ENCODE measurements around the gene INPP5F.
"Not testable (repeated sequence)": the region's sequence is repeated elsewhere in the genome, so short reads cannot be mapped to it uniquely, and the experiment has no call there.

INPP5F gene

GRCh38 chr10:119781498-119781897 lies 55.6 kb downstream of the INPP5F start:
- no peak for DNase-seq

GRCh38 chr10:119782981-119783664 lies 57.3 kb downstream of the INPP5F start:
- no peak for DNase-seq

- no peak for DNase-seq
Measured at GRCh38 chr10:119783665-119784027, 57.8 kb downstream of the INPP5F start.

- DNase-seq: no peak
Measured at GRCh38 chr10:119784340-119785067, 58.7 kb downstream of the INPP5F start.

GRCh38 chr10:119786117-119786769 lies 60.4 kb downstream of the INPP5F start:
- no peak for DNase-seq

- not testable (repeated sequence) for DNase-seq
Measured at GRCh38 chr10:119795101-119795500, 69.3 kb downstream of the INPP5F start.

- no peak for DNase-seq
Measured at GRCh38 chr10:119796039-119796438, 70.2 kb downstream of the INPP5F start.

GRCh38 chr10:119801176-119801575 lies 75.3 kb downstream of the INPP5F start:
- no peak for DNase-seq

- DNase-seq: no peak
Measured at GRCh38 chr10:119801998-119802538, 76.2 kb downstream of the INPP5F start.

GRCh38 chr10:119803264-119803663 lies 77.4 kb downstream of the INPP5F start:
- no peak for DNase-seq

GRCh38 chr10:119805702-119806230 lies 79.9 kb downstream of the INPP5F start:
- no peak for DNase-seq

GRCh38 chr10:119806334-119807130 lies 80.7 kb downstream of the INPP5F start:
- DNase-seq: no peak

GRCh38 chr10:119807960-119808697 lies 82.3 kb downstream of the INPP5F start:
- no peak for DNase-seq

- DNase-seq: no peak
Measured at GRCh38 chr10:119811122-119811521, 85.3 kb downstream of the INPP5F start.

- DNase-seq: no peak
Measured at GRCh38 chr10:119812684-119813083, 86.8 kb downstream of the INPP5F start.

- no peak for DNase-seq
Measured at GRCh38 chr10:119815671-119816070, 89.8 kb downstream of the INPP5F start.

GRCh38 chr10:119817991-119818888 lies 92.4 kb downstream of the INPP5F start:
- DNase-seq: no peak

- DNase-seq: no peak
Measured at GRCh38 chr10:119818889-119819270, 93.0 kb downstream of the INPP5F start.

GRCh38 chr10:119821182-119821581 lies 95.3 kb downstream of the INPP5F start:
- DNase-seq: no peak

- DNase-seq: no peak
Measured at GRCh38 chr10:119824299-119824698, 98.4 kb downstream of the INPP5F start.

- DNase-seq: no peak
Measured at GRCh38 chr10:119826771-119827170, 100.9 kb downstream of the INPP5F start.
